Spleen (tissue), 11 donors: ENCODE results near the gene SEMA4C. TPM values are rescaled to one million over a fixed set of nuclear protein-coding genes. Genes with fewer than 3 reads are reported as not detected.

Source experiments
- DNase-seq: peaks from one replicate; pipeline ENCODE4 v3.0.0-alpha.2; 2020
- H3K27ac ChIP-seq, 8 donors: fragments of 200-600 bp; sonication (generic) in 7 of 8; 1 replicate in 4 of 8; 2 replicates in 4 of 8; pipeline versions ENCODE4 v1.5.0 to v1.8.0; 2016 to 2021; ENCODE audit warnings: inconsistent platforms in 4 of 8, mild to moderate bottlenecking in 4 of 8, moderate library complexity in 1 of 8
- H3K27me3 ChIP-seq, 7 donors: fragments of 200-600 bp; sonication (generic) in 6 of 7; replicated peaks in 1 of 7; 1 replicate in 4 of 7; 2 replicates in 3 of 7; pipeline versions ENCODE4 v1.5.0 to v1.8.0; 2016 to 2021; ENCODE audit warnings: inconsistent platforms in 3 of 7, mild to moderate bottlenecking in 1 of 7
- H3K36me3 ChIP-seq, 6 donors: fragments of 200-600 bp; sonication (generic) in 5 of 6; 1 replicate in 4 of 6; 2 replicates in 2 of 6; pipeline versions ENCODE4 v1.5.0 to v1.8.0; 2016 to 2021; ENCODE audit warnings: inconsistent platforms in 2 of 6
- H3K4me1 ChIP-seq, 6 donors: fragments of 200-600 bp; sonication (generic) in 5 of 6; 1 replicate in 3 of 6; 2 replicates in 3 of 6; pipeline versions ENCODE4 v1.5.0 to v1.8.0; 2016 to 2021; ENCODE audit warnings: inconsistent platforms in 3 of 6
- H3K4me3 ChIP-seq, 8 donors: fragments of 200-600 bp; sonication (generic) in 7 of 8; 1 replicate in 4 of 8; 2 replicates in 4 of 8; pipeline versions ENCODE4 v1.5.0 to v1.8.0; 2016 to 2021; ENCODE audit warnings: inconsistent platforms in 4 of 8, mild to moderate bottlenecking in 4 of 8, moderate library complexity in 2 of 8
- H3K9me3 ChIP-seq, 8 donors: fragments of 200-600 bp; sonication (generic) in 7 of 8; 1 replicate in 4 of 8; 2 replicates in 4 of 8; pipeline versions ENCODE4 v1.5.0 to v1.8.0; 2016 to 2021; ENCODE audit warnings: inconsistent platforms in 4 of 8
- POLR2A ChIP-seq, 3 donors: fragments of 450-650 bp; IDR thresholded peaks; one replicate each; pipeline ENCODE4 v1.5.1; 2017; ENCODE audit warnings: antibody characterized with exemption in 3 of 3, mild to moderate bottlenecking in 1 of 3
- POLR2AphosphoS5 ChIP-seq, 3 donors: sonication (generic); formaldehyde crosslinking; IDR thresholded peaks; one replicate each; pipeline ENCODE4 v1.5.1; 2017; ENCODE audit warnings: antibody characterized with exemption in 3 of 3
- WGBS, 5 donors: extraction: QIAGEN DNeasy Blood & Tissue Kit in 3 of 5; methylation state at CpG; one replicate each; pipeline versions ENCODE4 v1.1.5 to v1.1.7; 2013 to 2018; 5-methylcytosine and 5-hydroxymethylcytosine counted together
- intact Hi-C: fragments of 100-400 bp; cut with DNase I; formaldehyde crosslinking; loops from one replicate; pipeline ENCODE4 v1.15.0; 2023; ENCODE audit warnings: low total_unique reads
- polyA plus RNA-seq, 3 donors: library from polyadenylated mRNA; stranded (reverse); fragments of 200-250 nt; gene quantifications; one replicate each; pipeline ENCODE4 v1.2.1, GENCODE V29; 2013
- total RNA-seq, 7 donors: library from RNA; depleted of rRNA in 3 of 7; stranded (reverse); fragments of >200 nt in 3 of 7; fragmentation: NEBNext Ultra II Directional in 4 of 7; extraction: Animal tissue kit (Norgen Biotek cat#: 25700) in 4 of 7; gene quantifications; one replicate each; pipeline versions ENCODE4 v1.1.0 to v1.2.1, GENCODE V29; 2016 to 2021
- TF ChIP-seq, protein P1 (sequence below), 11 experiments: fragments of 200-600 bp in 7 of 11; fragments of 450-650 bp in 4 of 11; sonication (generic) in 4 of 11; IDR thresholded peaks in 8 of 11; conservative IDR thresholded peaks in 3 of 11; 1 replicate in 7 of 11; 2 replicates in 4 of 11; pipeline versions ENCODE4 v1.4.0 to v1.8.0; 2016 to 2021; ENCODE audit warnings: antibody characterized with exemption in 11 of 11, inconsistent platforms in 4 of 11, mild to moderate bottlenecking in 1 of 11
- donor health status: healthy with polysubstance abuse.
- donor health status: DM: no; HTN: no; CAD: no; lungs with moderate emphysema.
- donor health status: DM: no; HTN: no; CAD: no.
- donor health status: Bipolar disorder and iron deficiency.
- donor health status: healthy.
- donor health status: DM: no; HTN: no; CAD: no.
- donor health status: DM: yes; HTN: yes; CAD: no.

Gene SEMA4C
- total and polyA plus RNA-seq, 10 donors: 6.1 to 205 (median 68.1) TPM

- TF ChIP-seq, protein P1, sequence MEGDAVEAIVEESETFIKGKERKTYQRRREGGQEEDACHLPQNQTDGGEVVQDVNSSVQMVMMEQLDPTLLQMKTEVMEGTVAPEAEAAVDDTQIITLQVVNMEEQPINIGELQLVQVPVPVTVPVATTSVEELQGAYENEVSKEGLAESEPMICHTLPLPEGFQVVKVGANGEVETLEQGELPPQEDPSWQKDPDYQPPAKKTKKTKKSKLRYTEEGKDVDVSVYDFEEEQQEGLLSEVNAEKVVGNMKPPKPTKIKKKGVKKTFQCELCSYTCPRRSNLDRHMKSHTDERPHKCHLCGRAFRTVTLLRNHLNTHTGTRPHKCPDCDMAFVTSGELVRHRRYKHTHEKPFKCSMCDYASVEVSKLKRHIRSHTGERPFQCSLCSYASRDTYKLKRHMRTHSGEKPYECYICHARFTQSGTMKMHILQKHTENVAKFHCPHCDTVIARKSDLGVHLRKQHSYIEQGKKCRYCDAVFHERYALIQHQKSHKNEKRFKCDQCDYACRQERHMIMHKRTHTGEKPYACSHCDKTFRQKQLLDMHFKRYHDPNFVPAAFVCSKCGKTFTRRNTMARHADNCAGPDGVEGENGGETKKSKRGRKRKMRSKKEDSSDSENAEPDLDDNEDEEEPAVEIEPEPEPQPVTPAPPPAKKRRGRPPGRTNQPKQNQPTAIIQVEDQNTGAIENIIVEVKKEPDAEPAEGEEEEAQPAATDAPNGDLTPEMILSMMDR (IDR thresholded peaks at IDR 0.05 in 8 of 11, conservative IDR thresholded peaks at IDR 0.05 in 3 of 11): no peak
- TF ChIP-seq POLR2A (IDR thresholded peaks at IDR 0.05) (no peak), POLR2AphosphoS5 (IDR thresholded peaks at IDR 0.05) (peak in 2 of 3 donors; percentile 33 to 56)
- peak overlapping the region in 5 of 8 donors; percentile 96 to 99 (median 98) for H3K27ac ChIP-seq
- WGBS, 5 donors: 5 to 12% (median 8%) methylated on average over 17 to 89 of the region's 89 CpGs
- no peaks in the 10 kb centered on the region for H3K27me3 ChIP-seq
- peak overlapping the region; percentile 72 to 91 (median 80) for H3K4me3 ChIP-seq
- H3K9me3 ChIP-seq: no peaks in the 10 kb centered on the region
- peaks cover 0 to 39% (median 2%) of the 10 kb centered on the region in 6 donors for H3K36me3 ChIP-seq
- H3K4me1 ChIP-seq: peaks cover 46 to 62% (median 54%) of the 10 kb centered on the region in 6 donors
- intact Hi-C loops: no loop called here
- peak; percentile 86 for DNase-seq
These were observed 52.8 kb downstream of the SEMA4C start for GRCh38 chr2:96816836-96817702.

DNA sequence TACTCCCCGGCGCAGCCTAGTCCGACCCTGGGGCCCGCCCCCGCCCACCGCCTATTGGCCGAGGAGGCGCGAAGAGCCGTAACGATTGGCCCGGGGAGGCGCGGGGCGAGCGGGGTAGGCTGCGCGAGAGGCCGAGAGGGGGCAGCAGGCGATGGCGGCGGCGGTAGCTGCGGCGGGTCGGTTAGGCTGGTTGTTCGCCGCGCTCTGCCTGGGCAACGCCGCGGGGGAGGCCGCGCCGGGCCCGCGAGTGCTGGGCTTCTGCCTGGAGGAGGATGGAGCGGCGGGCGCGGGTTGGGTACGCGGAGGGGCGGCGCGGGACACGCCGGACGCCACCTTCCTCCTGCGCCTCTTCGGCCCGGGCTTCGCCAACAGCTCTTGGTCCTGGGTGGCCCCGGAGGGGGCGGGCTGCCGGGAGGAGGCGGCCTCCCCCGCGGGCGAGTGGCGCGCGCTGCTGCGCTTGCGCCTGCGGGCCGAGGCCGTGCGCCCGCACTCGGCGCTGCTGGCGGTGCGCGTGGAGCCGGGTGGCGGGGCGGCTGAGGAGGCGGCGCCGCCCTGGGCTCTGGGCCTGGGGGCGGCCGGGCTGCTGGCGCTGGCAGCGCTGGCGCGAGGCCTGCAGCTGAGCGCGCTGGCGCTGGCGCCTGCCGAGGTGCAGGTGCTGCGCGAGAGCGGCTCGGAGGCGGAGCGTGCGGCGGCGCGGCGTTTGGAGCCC, 53.6 kb downstream of the SEMA4C start, which contains the start of gene CNNM3:
CNNM3 (plus strand) TSS at position 142 of the 709 bp plus-strand sequence; CDS start at position 152, 10 bp downstream.
- peak within 1 kb of the TSS; percentile 96 to 99 (median 98) for H3K27ac ChIP-seq
- intact Hi-C loops: no loop called here
- H3K4me3 ChIP-seq: peak within 1 kb of the TSS; percentile 72 to 91 (median 80)
- WGBS, 5 donors: 0 to 1% (median 0%) methylated on average over 40 to 103 of the region's 103 CpGs
- H3K27me3 ChIP-seq: no peaks in the 10 kb centered on the region
- H3K4me1 ChIP-seq: peaks cover 45 to 54% (median 50%) of the 10 kb centered on the region in 6 donors
- peak; percentile 99 for DNase-seq
- H3K9me3 ChIP-seq: no peaks in the 10 kb centered on the region
- peak in 2 of 3 donors; percentile 78 to 89 for TF ChIP-seq POLR2A (IDR thresholded peaks at IDR 0.05)
- TF ChIP-seq, protein P1 (IDR thresholded peaks at IDR 0.05 in 8 of 11, conservative IDR thresholded peaks at IDR 0.05 in 3 of 11): peak; percentile 65 to 95 (median 87)
- peak; percentile 96 to 97 (median 96) for TF ChIP-seq POLR2AphosphoS5 (IDR thresholded peaks at IDR 0.05)
- peaks cover 0 to 38% (median 2%) of the 10 kb centered on the region in 6 donors for H3K36me3 ChIP-seq

- WGBS, 5 donors: 2 to 5% (median 2%) methylated on average over 15 to 60 of the region's 60 CpGs
- Histone ChIP-seq H3K27ac (peak overlapping the region; percentile 96 to 99 (median 98)), H3K4me3 (peak overlapping the region; percentile 72 to 91 (median 80)), H3K36me3 (peaks cover 0 to 39% (median 2%) of the 10 kb centered on the region in 6 donors), H3K4me1 (peaks cover 39 to 48% (median 43%) of the 10 kb centered on the region in 6 donors), H3K27me3 (no peaks in the 10 kb centered on the region), H3K9me3 (no peaks in the 10 kb centered on the region)
- TF ChIP-seq, protein P1 (IDR thresholded peaks at IDR 0.05 in 8 of 11, conservative IDR thresholded peaks at IDR 0.05 in 3 of 11): no peak
- TF ChIP-seq POLR2A (IDR thresholded peaks at IDR 0.05) (no peak), POLR2AphosphoS5 (IDR thresholded peaks at IDR 0.05) (no peak)
- DNase-seq: peak; percentile 83
- intact Hi-C loops: no loop called here
These were observed 54.4 kb downstream of the SEMA4C start for GRCh38 chr2:96815326-96816126.
